ENCODE measurements around the gene SLC46A2.

The SLC46A2 gene

DNA sequence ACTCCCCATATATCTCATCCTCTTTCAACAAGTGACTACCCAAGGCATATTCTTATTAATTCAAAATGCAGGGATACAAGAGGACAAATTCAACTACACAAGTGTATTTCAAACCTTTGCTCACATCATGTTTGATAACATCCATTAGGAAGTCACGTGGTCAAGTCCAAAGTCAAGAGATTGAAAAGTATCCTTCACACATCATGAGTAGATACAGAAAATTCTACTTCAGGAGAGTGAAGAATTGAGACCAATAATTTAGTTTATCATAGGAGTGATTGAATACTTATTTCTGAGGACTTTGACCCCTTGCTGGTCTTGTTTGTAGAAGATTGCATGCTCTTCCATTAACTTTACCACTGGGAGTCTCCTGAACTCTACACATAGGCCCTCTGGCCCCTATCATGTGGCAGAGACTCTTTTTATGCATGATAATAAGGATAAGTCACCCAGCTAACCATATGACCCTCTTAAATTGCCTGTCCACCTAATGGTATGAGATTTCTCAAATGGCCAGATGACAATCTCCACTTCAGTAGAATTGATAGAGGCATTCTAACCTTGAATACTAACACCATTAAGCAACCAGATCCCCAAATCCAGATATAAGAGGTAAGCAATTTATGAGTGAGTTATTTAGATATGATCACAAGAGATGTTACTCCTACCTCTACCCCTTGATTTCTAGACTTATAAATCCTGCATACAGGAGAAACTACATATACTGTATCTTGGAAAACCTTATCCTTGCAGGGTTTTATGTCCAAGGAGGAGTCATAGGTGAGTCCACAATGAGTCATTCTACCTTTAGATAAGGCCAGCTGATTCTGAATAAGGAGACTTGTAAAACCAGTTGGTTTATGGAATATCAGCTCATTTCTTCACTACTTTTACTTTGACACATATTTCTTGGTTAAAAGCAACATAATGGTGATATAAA, 26.6 kb upstream of the SLC46A2 start:
- DNase-seq (ENCODE audit: low spot score), result peak; percentile 82
- TF ChIP-seq, protein P1, sequence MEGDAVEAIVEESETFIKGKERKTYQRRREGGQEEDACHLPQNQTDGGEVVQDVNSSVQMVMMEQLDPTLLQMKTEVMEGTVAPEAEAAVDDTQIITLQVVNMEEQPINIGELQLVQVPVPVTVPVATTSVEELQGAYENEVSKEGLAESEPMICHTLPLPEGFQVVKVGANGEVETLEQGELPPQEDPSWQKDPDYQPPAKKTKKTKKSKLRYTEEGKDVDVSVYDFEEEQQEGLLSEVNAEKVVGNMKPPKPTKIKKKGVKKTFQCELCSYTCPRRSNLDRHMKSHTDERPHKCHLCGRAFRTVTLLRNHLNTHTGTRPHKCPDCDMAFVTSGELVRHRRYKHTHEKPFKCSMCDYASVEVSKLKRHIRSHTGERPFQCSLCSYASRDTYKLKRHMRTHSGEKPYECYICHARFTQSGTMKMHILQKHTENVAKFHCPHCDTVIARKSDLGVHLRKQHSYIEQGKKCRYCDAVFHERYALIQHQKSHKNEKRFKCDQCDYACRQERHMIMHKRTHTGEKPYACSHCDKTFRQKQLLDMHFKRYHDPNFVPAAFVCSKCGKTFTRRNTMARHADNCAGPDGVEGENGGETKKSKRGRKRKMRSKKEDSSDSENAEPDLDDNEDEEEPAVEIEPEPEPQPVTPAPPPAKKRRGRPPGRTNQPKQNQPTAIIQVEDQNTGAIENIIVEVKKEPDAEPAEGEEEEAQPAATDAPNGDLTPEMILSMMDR (conservative IDR thresholded peaks at IDR 0.05; ENCODE audit: low read depth), result no peak
- ChIA-PET POLR2A (ENCODE audit: low non-redundant PET) (no interaction called here), CTCF (interaction anchor here (0.5 to 1.1 kb wide), 6 partner anchors 14 to 377 kb away, joined by 3 to 5 read pairs (median 3); no protein-coding TSS in a partner anchor)
- no peak overlapping the region for H3K27ac ChIP-seq

DNA sequence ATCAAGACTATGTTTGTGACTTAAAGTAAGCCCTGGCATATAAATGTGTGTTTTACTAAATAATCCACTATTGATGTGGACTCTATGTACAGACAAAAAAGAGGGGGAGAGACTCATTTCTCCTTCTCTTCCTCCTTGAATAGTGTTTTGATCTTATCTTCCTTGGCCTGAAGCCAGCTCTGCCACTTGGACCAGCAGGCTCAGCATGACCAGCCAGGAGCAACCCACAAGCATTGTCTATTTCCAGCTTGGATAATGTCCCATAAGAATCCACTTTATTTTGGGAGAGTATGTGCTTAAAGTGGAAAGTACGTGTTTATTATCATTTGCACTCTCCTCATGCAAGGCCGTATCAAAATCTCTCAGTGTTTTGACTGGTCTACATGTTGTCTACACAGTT, 23.8 kb upstream of the SLC46A2 start:
- ChIA-PET POLR2A (ENCODE audit: low non-redundant PET) (no interaction called here), CTCF (interaction anchor here (1.4 kb wide), 1 partner anchor 198 kb away, joined by 4 read pairs; no protein-coding TSS in a partner anchor)
- no peak for DNase-seq (ENCODE audit: low spot score)
- H3K27ac ChIP-seq, result no peak overlapping the region
- TF ChIP-seq, protein P1 (conservative IDR thresholded peaks at IDR 0.05; ENCODE audit: low read depth), result no peak

DNA sequence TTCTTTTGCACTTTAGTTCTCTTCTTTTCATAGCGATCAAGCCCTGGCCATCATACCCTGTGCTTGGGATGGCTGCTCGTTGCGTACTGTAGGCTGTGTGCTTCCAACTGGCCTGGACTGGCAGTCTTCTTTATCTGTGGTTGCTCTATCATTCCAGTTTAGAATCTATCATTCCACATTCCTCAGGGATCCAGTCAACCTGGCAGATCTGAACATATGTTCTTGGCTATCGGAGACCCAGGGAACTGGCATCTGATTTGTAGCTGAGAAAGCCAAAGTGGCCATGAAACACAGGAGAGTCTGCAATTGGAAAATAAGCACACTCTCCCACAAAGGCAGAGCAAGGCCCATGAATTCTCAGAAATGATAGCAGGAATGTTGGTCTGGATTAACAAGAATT, 22.6 kb upstream of the SLC46A2 start:
- no peak for DNase-seq (ENCODE audit: low spot score)
- no peak overlapping the region for H3K27ac ChIP-seq
- CTCF ChIA-PET, result interaction anchor here (0.7 to 0.9 kb wide), 2 partner anchors 10 to 13 kb away, joined by 3 read pairs; no protein-coding TSS in a partner anchor
- TF ChIP-seq, protein P1 (conservative IDR thresholded peaks at IDR 0.05; ENCODE audit: low read depth), result no peak
- POLR2A ChIA-PET (ENCODE audit: low non-redundant PET), result no interaction called here

DNA sequence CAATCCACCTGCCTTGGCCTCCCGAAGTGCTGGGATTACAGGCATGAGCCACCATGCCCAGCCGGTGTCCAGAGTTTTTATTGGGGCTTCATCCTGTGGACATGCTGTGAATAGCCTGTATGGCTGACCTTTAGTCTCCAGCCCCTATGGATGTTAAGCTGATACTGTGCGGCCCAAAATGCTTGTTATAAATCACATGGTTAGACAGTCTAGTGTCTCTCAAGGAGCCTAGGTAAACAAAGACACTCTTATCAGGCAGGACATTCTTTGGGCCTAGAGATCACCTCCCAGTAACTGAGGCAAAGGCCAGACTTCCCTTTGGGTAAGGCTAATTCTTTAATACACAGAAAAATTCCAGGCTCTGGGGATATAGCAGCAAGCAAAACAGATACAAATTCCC, 22.0 kb upstream of the SLC46A2 start:
- no peak for DNase-seq (ENCODE audit: low spot score)
- TF ChIP-seq, protein P1 (conservative IDR thresholded peaks at IDR 0.05; ENCODE audit: low read depth), result no peak
- ChIA-PET CTCF (interaction anchor here (0.6 kb wide), 1 partner anchor 104 kb away, joined by 4 read pairs; no protein-coding TSS in a partner anchor), POLR2A (ENCODE audit: low non-redundant PET) (no interaction called here)
- H3K27ac ChIP-seq, result no peak overlapping the region

DNA sequence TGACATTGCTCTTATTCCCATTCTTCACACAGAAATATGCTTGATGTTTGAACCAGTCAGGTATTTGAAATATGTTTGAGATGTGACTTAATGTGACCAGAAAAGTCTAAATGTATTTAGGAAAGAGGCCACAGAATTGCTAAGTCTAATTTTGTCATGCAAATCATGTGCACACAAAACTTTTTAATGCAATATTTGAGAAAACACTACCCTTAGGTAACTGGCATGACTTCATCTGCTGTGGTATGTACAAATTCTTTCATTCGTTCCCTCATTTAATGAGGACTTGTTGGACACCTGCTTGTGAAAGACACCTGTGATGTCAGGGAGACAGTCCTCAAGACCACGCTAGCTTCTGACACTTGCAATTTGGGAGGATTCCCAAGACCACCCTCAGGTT, 21.1 kb upstream of the SLC46A2 start:
- TF ChIP-seq, protein P1 (conservative IDR thresholded peaks at IDR 0.05; ENCODE audit: low read depth), result no peak
- ChIA-PET POLR2A (ENCODE audit: low non-redundant PET) (no interaction called here), CTCF (no interaction called here)
- no peak overlapping the region for H3K27ac ChIP-seq
- no peak for DNase-seq (ENCODE audit: low spot score)

DNA sequence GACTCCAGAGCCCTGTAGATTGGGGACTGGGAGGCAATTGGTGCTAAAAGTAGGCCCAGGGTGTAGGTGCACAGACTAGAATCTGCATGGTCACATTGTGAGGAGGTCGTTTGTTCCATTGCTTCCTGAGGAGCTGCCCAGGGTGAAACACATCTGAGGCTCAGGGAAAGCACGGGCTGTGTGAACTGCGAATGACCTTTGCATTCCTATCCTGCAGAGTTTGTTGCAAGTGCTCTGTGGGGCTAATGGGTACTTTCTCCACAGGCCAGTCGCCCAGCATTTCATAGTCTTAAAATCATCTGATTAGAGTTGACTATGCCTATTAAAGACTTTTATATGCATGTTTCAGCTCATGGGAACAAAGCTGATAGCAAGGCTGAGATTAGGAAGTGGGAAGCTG, 14.4 kb upstream of the SLC46A2 start:
- ChIA-PET CTCF (interaction anchor here (0.5 to 0.7 kb wide), 5 partner anchors 61 to 1309 kb away, joined by 3 to 6 read pairs (median 4); no protein-coding TSS in a partner anchor), POLR2A (ENCODE audit: low non-redundant PET) (no interaction called here)
- no peak overlapping the region for H3K27ac ChIP-seq
- TF ChIP-seq, protein P1 (conservative IDR thresholded peaks at IDR 0.05; ENCODE audit: low read depth), result no peak
- DNase-seq (ENCODE audit: low spot score), result no peak

All from RWPE1 (cell line).